Motor neuron (in vitro differentiated cells): ENCODE measurements around the gene AMPD3. TPM values are rescaled to one million over a fixed set of nuclear protein-coding genes. Genes with fewer than 3 reads are reported as not detected.

Source experiments
- ATAC-seq, 8 experiments: fragments of 200-7000 bp; cut with Tn5 transposase; replicated peaks in 6 of 8; 2 replicates each; pipeline ENCODE4 v1.8.0; 2021; ENCODE audit warnings: mild to moderate bottlenecking in 8 of 8, moderate library complexity in 8 of 8
- H3K27ac ChIP-seq, 2 donors: fragments of 250-450 bp; sonication (Bioruptor Pico); 2 replicates each; pipeline ENCODE4 v1.9.0; 2021; ENCODE audit warnings: antibody characterized with exemption in 2 of 2, mild to moderate bottlenecking in 2 of 2, moderate library complexity in 1 of 2
- H3K4me1 ChIP-seq, 2 donors: fragments of 250-450 bp; sonication (Bioruptor Pico); replicated peaks in 1 of 2; 2 replicates each; pipeline ENCODE4 v1.6.1; 2021; ENCODE audit warnings: antibody characterized with exemption in 2 of 2, mild to moderate bottlenecking in 2 of 2, moderate library complexity in 1 of 2
- H3K4me3 ChIP-seq, 5 donors: fragments of 250-450 bp; sonication (Bioruptor Pico); 2 replicates each; pipeline ENCODE4 v1.9.0; 2021; ENCODE audit warnings: antibody characterized with exemption in 5 of 5, mild to moderate bottlenecking in 5 of 5, moderate library complexity in 4 of 5
- WGBS, 10 experiments: fragments of 450-650 bp; shearing (Covaris generic); methylation state at CpG; one replicate each; pipeline ENCODE4 v1.0.0; 2022; 5-methylcytosine and 5-hydroxymethylcytosine counted together
- in situ Hi-C, 9 experiments: fragments of 400-800 bp; cut with MboI; loops; one replicate each; pipeline ENCODE4 v1.15.0; 2021; ENCODE audit warnings: low sequenced_read_pairs in 9 of 9, low pct_unique_long_range_greater_than_20kb in 2 of 9; ENCODE audit not compliant: unreplicated experiment in 9 of 9
- total RNA-seq, 8 experiments: library from RNA; unstranded; fragments of 300-600 nt; gene quantifications; 2 replicates each; pipeline versions ENCODE4 v1.2.3 to v1.2.4, GENCODE V29; 2022

AMPD3 gene
- total RNA-seq, 8 experiments from 2014 or later: 0.46 to 13.5 (median 2.4) TPM

GRCh38 chr11:10488934-10489691 is 34.0 kb downstream of the AMPD3 start:
- no peak for ATAC-seq
- WGBS, 10 experiments: 71 to 100% (median 80%) methylated on average over 1 to 4 of the region's 11 CpGs; no CpG with 5 or more reads in 5 of the 10 experiments
- Histone ChIP-seq H3K27ac (no peak overlapping the region), H3K4me1 (peaks cover 4 to 5% of the 10 kb centered on the region in 2 donors), H3K4me3 (no peak overlapping the region)
- in situ Hi-C loops: no loop called here

GRCh38 chr11:10490032-10490397 is 35.0 kb downstream of the AMPD3 start:
- H3K4me3 ChIP-seq: no peak overlapping the region
- H3K4me1 ChIP-seq: peaks cover 4 to 5% of the 10 kb centered on the region in 2 donors
- ATAC-seq: no peak
- WGBS, 10 experiments: 80 to 100% methylated on average over 1 to 3 of the region's 5 CpGs; no CpG with 5 or more reads in 8 of the 10 experiments
- no peak overlapping the region for H3K27ac ChIP-seq
- in situ Hi-C loops: no loop called here

GRCh38 chr11:10490398-10491241 is 35.6 kb downstream of the AMPD3 start:
- 33 to 100% (median 70%) methylated on average over 1 to 8 of the region's 13 CpGs; no CpG with 5 or more reads in 1 of the 10 experiments for WGBS, 10 experiments
- peak in 7 of 8 experiments; percentile 92 to 99 (median 98) for ATAC-seq
- in situ Hi-C loops: no loop called here
- peaks cover 4 to 5% of the 10 kb centered on the region in 2 donors for H3K4me1 ChIP-seq
- no peak overlapping the region for H3K27ac ChIP-seq
- no peak overlapping the region for H3K4me3 ChIP-seq

- 83 to 100% (median 100%) methylated on average over 1 to 2 of the region's 2 CpGs; no CpG with 5 or more reads in 5 of the 10 experiments for WGBS, 10 experiments
- no peak for ATAC-seq
- H3K27ac ChIP-seq: no peak overlapping the region
- in situ Hi-C loops: no loop called here
- H3K4me3 ChIP-seq: no peak overlapping the region
- H3K4me1 ChIP-seq: peaks cover 4 to 5% of the 10 kb centered on the region in 2 donors
Observed at GRCh38 chr11:10492084-10492483, 37.0 kb downstream of the AMPD3 start.

- 77 to 100% (median 93%) methylated on average over 1 to 7 of the region's 18 CpGs; no CpG with 5 or more reads in 5 of the 10 experiments for WGBS, 10 experiments
- Histone ChIP-seq H3K4me3 (no peak overlapping the region), H3K4me1 (peaks cover 4 to 5% of the 10 kb centered on the region in 2 donors), H3K27ac (no peak overlapping the region)
- in situ Hi-C loops: no loop called here
- no peak for ATAC-seq
Observed at GRCh38 chr11:10493041-10493663, 38.1 kb downstream of the AMPD3 start.

GRCh38 chr11:10494636-10495463 is 39.8 kb downstream of the AMPD3 start:
- no peak overlapping the region for H3K4me3 ChIP-seq
- ATAC-seq: no peak
- no peak overlapping the region for H3K27ac ChIP-seq
- in situ Hi-C loops: no loop called here
- WGBS, 10 experiments: 86 to 100% (median 93%) methylated on average over 1 to 7 of the region's 14 CpGs; no CpG with 5 or more reads in 2 of the 10 experiments
- H3K4me1 ChIP-seq: peaks cover 4 to 5% of the 10 kb centered on the region in 2 donors

- in situ Hi-C loops: no loop called here
- H3K4me3 ChIP-seq: no peak overlapping the region
- 40 to 100% (median 100%) methylated on average over 1 to 3 of the region's 8 CpGs; no CpG with 5 or more reads in 7 of the 10 experiments for WGBS, 10 experiments
- no peak overlapping the region for H3K27ac ChIP-seq
- H3K4me1 ChIP-seq: peaks cover 4 to 5% of the 10 kb centered on the region in 2 donors
- no peak for ATAC-seq
Observed at GRCh38 chr11:10495464-10495786, 40.4 kb downstream of the AMPD3 start.

- no peak for ATAC-seq
- in situ Hi-C loops: no loop called here
- Histone ChIP-seq H3K4me3 (no peak overlapping the region), H3K4me1 (no peaks in the 10 kb centered on the region), H3K27ac (no peak overlapping the region)
- WGBS, 10 experiments: 71 to 100% (median 92%) methylated on average over 1 to 2 of the region's 4 CpGs; no CpG with 5 or more reads in 6 of the 10 experiments
Observed at GRCh38 chr11:10496296-10496936, 41.4 kb downstream of the AMPD3 start.

- 55 to 90% (median 86%) methylated on average over 2 to 12 of the region's 18 CpGs; no CpG with 5 or more reads in 7 of the 10 experiments for WGBS, 10 experiments
- no peak overlapping the region for H3K27ac ChIP-seq
- no peak overlapping the region for H3K4me3 ChIP-seq
- H3K4me1 ChIP-seq: no peaks in the 10 kb centered on the region
- no peak for ATAC-seq
- in situ Hi-C loops: no loop called here
Observed at GRCh38 chr11:10497371-10498021, 42.4 kb downstream of the AMPD3 start.

- in situ Hi-C loops: no loop called here
- WGBS, 10 experiments: 71 to 100% (median 94%) methylated on average over 2 to 7 of the region's 7 CpGs; no CpG with 5 or more reads in 5 of the 10 experiments
- Histone ChIP-seq H3K4me1 (no peaks in the 10 kb centered on the region), H3K4me3 (no peak overlapping the region), H3K27ac (no peak overlapping the region)
- no peak for ATAC-seq
Observed at GRCh38 chr11:10498022-10498400, 42.9 kb downstream of the AMPD3 start.

- Histone ChIP-seq H3K4me1 (no peaks in the 10 kb centered on the region), H3K27ac (no peak overlapping the region), H3K4me3 (no peak overlapping the region)
- 67 to 100% (median 83%) methylated on average over 1 to 3 of the region's 10 CpGs; no CpG with 5 or more reads in 6 of the 10 experiments for WGBS, 10 experiments
- ATAC-seq: no peak
- in situ Hi-C loops: no loop called here
Observed at GRCh38 chr11:10498426-10499250, 43.6 kb downstream of the AMPD3 start.
